K562 (cell line): Measurements from ENCODE around the gene IPO11. TPM values are rescaled to one million over a fixed set of nuclear protein-coding genes. Genes with fewer than 3 reads are reported as not detected.

Experiments
- CEBPB ChIP-seq: fragments of 450-650 bp; IDR thresholded peaks from 2 replicates; pipeline ENCODE4 v1.6.1; 2016; ENCODE audit warnings: missing genetic modification characterization, missing compliant biosample characterization
- CHD1 ChIP-seq: fragments of 200-600 bp; sonication (generic); IDR thresholded peaks from one replicate; pipeline ENCODE4 v1.6.1; 2012; ENCODE audit warnings: mild to moderate bottlenecking, moderate library complexity, low read length, inconsistent platforms
- ESRRA ChIP-seq: fragments of 450-650 bp; IDR thresholded peaks from 2 replicates; pipeline ENCODE4 v1.6.1; 2014; ENCODE audit warnings: low read depth, mild to moderate bottlenecking, moderate library complexity, borderline replicate concordance
- NFE2L1 ChIP-seq: fragments of 450-650 bp; IDR thresholded peaks from 2 replicates; pipeline ENCODE4 v1.6.1; 2016; ENCODE audit warnings: missing genetic modification characterization, low read depth, mild to moderate bottlenecking, missing compliant biosample characterization, moderate library complexity, borderline replicate concordance
- POLR2B ChIP-seq: fragments of 450-650 bp; IDR thresholded peaks from 2 replicates; pipeline ENCODE4 v1.6.1; 2018; ENCODE audit warnings: low read depth; ENCODE audit not compliant: partially characterized antibody
- TBL1XR1 ChIP-seq, 2 experiments: IDR thresholded peaks; 2 replicates each; pipeline ENCODE4 v1.6.1; 2012; ENCODE audit warnings: improper control_type of control experiment in 2 of 2, low read length in 2 of 2, mild to moderate bottlenecking in 1 of 2
- ZNF668 ChIP-seq: fragments of 250-450 bp; sonication (Bioruptor Pico); IDR thresholded peaks from 2 replicates; pipeline ENCODE4 v1.8.0; 2022; ENCODE audit warnings: mild to moderate bottlenecking, inconsistent platforms
- ZNF76 ChIP-seq: fragments of 250-450 bp; sonication (Bioruptor Pico); IDR thresholded peaks from 2 replicates; pipeline ENCODE4 v1.4.0; 2020; ENCODE audit warnings: mild to moderate bottlenecking, moderate library complexity, borderline replicate concordance
- polyA plus RNA-seq, 8 experiments: library from polyadenylated mRNA; depleted of rRNA in 4 of 8; stranded (reverse) in 5 of 8; unstranded in 3 of 8; fragments of >200 nt; fragmentation: Nextera tagmentation in 2 of 8; fragmentation: Illumina TruSeq in 1 of 8; extraction: Ambion mirVana in 2 of 8; extraction: Trizol in 1 of 8; gene quantifications; 2 replicates each; pipeline versions ENCODE4 v1.2.1 to v1.2.3, GENCODE V29; 2011 to 2014; ENCODE audit warnings: inconsistent platforms in 1 of 8, missing spikeins in 1 of 8
- total RNA-seq, 7 experiments: library from RNA; depleted of rRNA in 6 of 7; stranded (reverse); fragments of >200 nt in 6 of 7; fragmentation: Illumina TruSeq in 2 of 7; extraction: Trizol in 2 of 7; gene quantifications; 2 replicates each; pipeline versions ENCODE4 v1.2.1 to v1.2.3, GENCODE V29; 2011 to 2021; ENCODE audit warnings: low replicate concordance in 1 of 7
- TF ChIP-seq, protein P1 (sequence below): sonication (generic); formaldehyde crosslinking; IDR thresholded peaks from 2 replicates; pipeline ENCODE4 v1.4.0; 2020; ENCODE audit warnings: mild to moderate bottlenecking, missing genetic modification reagents
- TF ChIP-seq, protein P2 (sequence below): fragments of 450-650 bp; IDR thresholded peaks from 2 replicates; pipeline ENCODE4 v1.6.1; 2018; ENCODE audit not compliant: partially characterized antibody
- TF ChIP-seq, protein P3 (sequence below): fragments of 450-650 bp; IDR thresholded peaks from 2 replicates; pipeline ENCODE4 v1.6.1; 2016; ENCODE audit warnings: antibody characterized with exemption
- TF ChIP-seq, protein P4 (sequence below): sonication (generic); formaldehyde crosslinking; IDR thresholded peaks from 2 replicates; pipeline ENCODE4 v1.8.1; 2023; ENCODE audit warnings: missing genetic modification reagents, mild to moderate bottlenecking, borderline replicate concordance
- TF ChIP-seq, protein P5 (sequence below), 3 experiments: fragments of 200-800 bp in 1 of 3; sonication (Bioruptor generic) in 1 of 3; sonication (generic) in 1 of 3; formaldehyde crosslinking in 1 of 3; IDR thresholded peaks; 2 replicates each; pipeline versions ENCODE4 v1.6.1 to v1.8.0; 2016 to 2022; ENCODE audit warnings: mild to moderate bottlenecking in 2 of 3, missing compliant biosample characterization in 2 of 3, missing genetic modification characterization in 2 of 3, missing genetic modification reagents in 1 of 3

IPO11 gene
- total and polyA plus RNA-seq, 9 of the 15 experiments (the other 6 are each of a cell fraction or from before 2014, with no cell fraction given) = 38.7 to 96.0 (median 70.9) TPM

DNA sequence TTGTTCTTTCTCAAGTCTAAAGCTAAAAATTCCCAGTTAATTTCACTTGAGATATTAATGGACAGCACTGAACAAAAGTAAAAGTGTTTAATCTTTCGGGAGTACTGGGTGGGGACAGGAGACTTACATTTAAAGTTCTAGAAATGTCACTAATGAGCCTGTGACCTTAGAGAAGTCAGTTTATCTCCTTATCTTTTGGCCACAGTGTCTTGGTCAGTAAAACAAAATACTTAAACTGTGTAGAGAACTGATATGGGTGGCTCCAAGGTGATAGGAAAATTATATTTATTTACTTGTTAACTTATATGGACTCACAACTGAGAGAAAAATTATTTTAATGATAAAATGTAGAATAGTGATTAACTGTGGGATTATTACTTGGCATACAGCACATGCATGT lies 8.9 kb downstream of the IPO11 start (continued):
- TF ChIP-seq, protein P1, sequence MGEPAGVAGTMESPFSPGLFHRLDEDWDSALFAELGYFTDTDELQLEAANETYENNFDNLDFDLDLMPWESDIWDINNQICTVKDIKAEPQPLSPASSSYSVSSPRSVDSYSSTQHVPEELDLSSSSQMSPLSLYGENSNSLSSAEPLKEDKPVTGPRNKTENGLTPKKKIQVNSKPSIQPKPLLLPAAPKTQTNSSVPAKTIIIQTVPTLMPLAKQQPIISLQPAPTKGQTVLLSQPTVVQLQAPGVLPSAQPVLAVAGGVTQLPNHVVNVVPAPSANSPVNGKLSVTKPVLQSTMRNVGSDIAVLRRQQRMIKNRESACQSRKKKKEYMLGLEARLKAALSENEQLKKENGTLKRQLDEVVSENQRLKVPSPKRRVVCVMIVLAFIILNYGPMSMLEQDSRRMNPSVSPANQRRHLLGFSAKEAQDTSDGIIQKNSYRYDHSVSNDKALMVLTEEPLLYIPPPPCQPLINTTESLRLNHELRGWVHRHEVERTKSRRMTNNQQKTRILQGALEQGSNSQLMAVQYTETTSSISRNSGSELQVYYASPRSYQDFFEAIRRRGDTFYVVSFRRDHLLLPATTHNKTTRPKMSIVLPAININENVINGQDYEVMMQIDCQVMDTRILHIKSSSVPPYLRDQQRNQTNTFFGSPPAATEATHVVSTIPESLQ (CRISPR knock-in tag) = no peak
- TF ChIP-seq TBL1XR1 (IDR thresholded peaks at IDR 0.05; ENCODE audit: low read length in 2 of 2) (peak in 1 of 2 experiments; percentile 65; a peak in 1 of 4 replicates), ESRRA (peak; percentile 74), NFE2L1 (no peak), ZNF76 (CRISPR knock-in tag) (no peak), CHD1 (no peak), POLR2B (no peak), ZNF668 (no peak), CEBPB (no peak)
- TF ChIP-seq, protein P2, sequence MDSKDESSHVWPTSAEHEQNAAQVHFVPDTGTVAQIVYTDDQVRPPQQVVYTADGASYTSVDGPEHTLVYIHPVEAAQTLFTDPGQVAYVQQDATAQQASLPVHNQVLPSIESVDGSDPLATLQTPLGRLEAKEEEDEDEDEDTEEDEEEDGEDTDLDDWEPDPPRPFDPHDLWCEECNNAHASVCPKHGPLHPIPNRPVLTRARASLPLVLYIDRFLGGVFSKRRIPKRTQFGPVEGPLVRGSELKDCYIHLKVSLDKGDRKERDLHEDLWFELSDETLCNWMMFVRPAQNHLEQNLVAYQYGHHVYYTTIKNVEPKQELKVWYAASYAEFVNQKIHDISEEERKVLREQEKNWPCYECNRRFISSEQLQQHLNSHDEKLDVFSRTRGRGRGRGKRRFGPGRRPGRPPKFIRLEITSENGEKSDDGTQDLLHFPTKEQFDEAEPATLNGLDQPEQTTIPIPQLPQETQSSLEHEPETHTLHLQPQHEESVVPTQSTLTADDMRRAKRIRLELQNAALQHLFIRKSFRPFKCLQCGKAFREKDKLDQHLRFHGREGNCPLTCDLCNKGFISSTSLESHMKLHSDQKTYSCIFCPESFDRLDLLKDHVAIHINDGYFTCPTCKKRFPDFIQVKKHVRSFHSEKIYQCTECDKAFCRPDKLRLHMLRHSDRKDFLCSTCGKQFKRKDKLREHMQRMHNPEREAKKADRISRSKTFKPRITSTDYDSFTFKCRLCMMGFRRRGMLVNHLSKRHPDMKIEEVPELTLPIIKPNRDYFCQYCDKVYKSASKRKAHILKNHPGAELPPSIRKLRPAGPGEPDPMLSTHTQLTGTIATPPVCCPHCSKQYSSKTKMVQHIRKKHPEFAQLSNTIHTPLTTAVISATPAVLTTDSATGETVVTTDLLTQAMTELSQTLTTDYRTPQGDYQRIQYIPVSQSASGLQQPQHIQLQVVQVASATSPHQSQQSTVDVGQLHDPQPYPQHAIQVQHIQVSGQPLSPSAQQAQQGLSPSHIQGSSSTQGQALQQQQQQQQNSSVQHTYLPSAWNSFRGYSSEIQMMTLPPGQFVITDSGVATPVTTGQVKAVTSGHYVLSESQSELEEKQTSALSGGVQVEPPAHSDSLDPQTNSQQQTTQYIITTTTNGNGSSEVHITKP = no peak
- TF ChIP-seq, protein P3, sequence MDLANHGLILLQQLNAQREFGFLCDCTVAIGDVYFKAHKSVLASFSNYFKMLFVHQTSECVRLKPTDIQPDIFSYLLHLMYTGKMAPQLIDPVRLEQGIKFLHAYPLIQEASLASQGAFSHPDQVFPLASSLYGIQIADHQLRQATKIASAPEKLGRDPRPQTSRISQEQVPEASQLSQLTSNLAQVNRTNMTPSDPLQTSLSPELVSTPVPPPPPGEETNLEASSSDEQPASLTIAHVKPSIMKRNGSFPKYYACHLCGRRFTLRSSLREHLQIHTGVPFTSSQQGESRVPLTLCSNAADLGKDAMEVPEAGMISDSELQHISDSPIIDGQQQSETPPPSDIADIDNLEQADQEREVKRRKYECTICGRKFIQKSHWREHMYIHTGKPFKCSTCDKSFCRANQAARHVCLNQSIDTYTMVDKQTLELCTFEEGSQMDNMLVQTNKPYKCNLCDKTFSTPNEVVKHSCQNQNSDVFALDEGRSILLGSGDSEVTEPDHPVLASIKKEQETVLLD = no peak
- TF ChIP-seq, protein P4, sequence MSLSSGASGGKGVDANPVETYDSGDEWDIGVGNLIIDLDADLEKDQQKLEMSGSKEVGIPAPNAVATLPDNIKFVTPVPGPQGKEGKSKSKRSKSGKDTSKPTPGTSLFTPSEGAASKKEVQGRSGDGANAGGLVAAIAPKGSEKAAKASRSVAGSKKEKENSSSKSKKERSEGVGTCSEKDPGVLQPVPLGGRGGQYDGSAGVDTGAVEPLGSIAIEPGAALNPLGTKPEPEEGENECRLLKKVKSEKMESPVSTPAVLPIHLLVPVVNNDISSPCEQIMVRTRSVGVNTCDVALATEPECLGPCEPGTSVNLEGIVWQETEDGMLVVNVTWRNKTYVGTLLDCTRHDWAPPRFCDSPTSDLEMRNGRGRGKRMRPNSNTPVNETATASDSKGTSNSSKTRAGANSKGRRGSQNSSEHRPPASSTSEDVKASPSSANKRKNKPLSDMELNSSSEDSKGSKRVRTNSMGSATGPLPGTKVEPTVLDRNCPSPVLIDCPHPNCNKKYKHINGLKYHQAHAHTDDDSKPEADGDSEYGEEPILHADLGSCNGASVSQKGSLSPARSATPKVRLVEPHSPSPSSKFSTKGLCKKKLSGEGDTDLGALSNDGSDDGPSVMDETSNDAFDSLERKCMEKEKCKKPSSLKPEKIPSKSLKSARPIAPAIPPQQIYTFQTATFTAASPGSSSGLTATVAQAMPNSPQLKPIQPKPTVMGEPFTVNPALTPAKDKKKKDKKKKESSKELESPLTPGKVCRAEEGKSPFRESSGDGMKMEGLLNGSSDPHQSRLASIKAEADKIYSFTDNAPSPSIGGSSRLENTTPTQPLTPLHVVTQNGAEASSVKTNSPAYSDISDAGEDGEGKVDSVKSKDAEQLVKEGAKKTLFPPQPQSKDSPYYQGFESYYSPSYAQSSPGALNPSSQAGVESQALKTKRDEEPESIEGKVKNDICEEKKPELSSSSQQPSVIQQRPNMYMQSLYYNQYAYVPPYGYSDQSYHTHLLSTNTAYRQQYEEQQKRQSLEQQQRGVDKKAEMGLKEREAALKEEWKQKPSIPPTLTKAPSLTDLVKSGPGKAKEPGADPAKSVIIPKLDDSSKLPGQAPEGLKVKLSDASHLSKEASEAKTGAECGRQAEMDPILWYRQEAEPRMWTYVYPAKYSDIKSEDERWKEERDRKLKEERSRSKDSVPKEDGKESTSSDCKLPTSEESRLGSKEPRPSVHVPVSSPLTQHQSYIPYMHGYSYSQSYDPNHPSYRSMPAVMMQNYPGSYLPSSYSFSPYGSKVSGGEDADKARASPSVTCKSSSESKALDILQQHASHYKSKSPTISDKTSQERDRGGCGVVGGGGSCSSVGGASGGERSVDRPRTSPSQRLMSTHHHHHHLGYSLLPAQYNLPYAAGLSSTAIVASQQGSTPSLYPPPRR (CRISPR knock-in tag) = no peak
- TF ChIP-seq, protein P5, sequence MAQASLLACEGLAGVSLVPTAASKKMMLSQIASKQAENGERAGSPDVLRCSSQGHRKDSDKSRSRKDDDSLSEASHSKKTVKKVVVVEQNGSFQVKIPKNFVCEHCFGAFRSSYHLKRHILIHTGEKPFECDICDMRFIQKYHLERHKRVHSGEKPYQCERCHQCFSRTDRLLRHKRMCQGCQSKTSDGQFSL (CRISPR knock-in tag; IDR thresholded peaks at IDR 0.05) = no peak
- TF ChIP-seq, protein P5 (tag; IDR thresholded peaks at IDR 0.05) = no peak
